Measurements from ENCODE around the gene SIK3. TPM values are rescaled to one million over a fixed set of nuclear protein-coding genes. Genes with fewer than 3 reads are reported as not detected.
A peak's percentile ranks its signal among the peaks of the same experiment; 100 is the strongest.

SIK3 gene
- polyA plus RNA-seq, 1 experiment = 9.0 TPM

- DNase-seq (ENCODE audit: low read depth, low spot score) = no peak
- Histone ChIP-seq H3K27ac (ENCODE audit: low read depth, low read length) (no peak overlapping the region), H3K4me3 (ENCODE audit: low read depth, low read length) (no peak overlapping the region), H3K9me3 (ENCODE audit: control insufficient read depth, insufficient read depth, low read length) (no peaks in the 10 kb centered on the region), H3K27me3 (ENCODE audit: control insufficient read depth, insufficient read depth, low read length) (no peaks in the 10 kb centered on the region)
- ChIA-PET POLR2A (interaction anchor here (0.6 to 0.9 kb wide), 3 partner anchors 21 to 281 kb away, joined by 3 to 7 read pairs (median 6); no protein-coding TSS in a partner anchor), CTCF (interaction anchor here (1.4 kb wide), 1 partner anchor 165 kb away, joined by 4 read pairs; no protein-coding TSS in a partner anchor)
- no peak for TF ChIP-seq CTCF (IDR thresholded peaks at IDR 0.05; ENCODE audit: low read depth, low read length)
Observed at GRCh38 chr11:116931206-116931953, 166.8 kb downstream of the SIK3 start.

GRCh38 chr11:116930586-116930985 lies 167.6 kb downstream of the SIK3 start:
- POLR2A ChIA-PET = interaction anchor here (0.9 kb wide), 1 partner anchor 20 kb away, joined by 7 read pairs; no protein-coding TSS in a partner anchor
- TF ChIP-seq CTCF (IDR thresholded peaks at IDR 0.05; ENCODE audit: low read depth, low read length) = no peak
- CTCF ChIA-PET = interaction anchor here (1.4 kb wide), 1 partner anchor 166 kb away, joined by 4 read pairs; no protein-coding TSS in a partner anchor
- H3K27me3 ChIP-seq (ENCODE audit: control insufficient read depth, insufficient read depth, low read length) = no peaks in the 10 kb centered on the region
- no peak overlapping the region for H3K27ac ChIP-seq (ENCODE audit: low read depth, low read length)
- peak overlapping the region; percentile 15; the same call in 1 of the 2 replicates for H3K4me3 ChIP-seq (ENCODE audit: low read depth, low read length)
- no peaks in the 10 kb centered on the region for H3K9me3 ChIP-seq (ENCODE audit: control insufficient read depth, insufficient read depth, low read length)
- no peak for DNase-seq (ENCODE audit: low read depth, low spot score)

GRCh38 chr11:116930177-116930576 lies 168.1 kb downstream of the SIK3 start:
- DNase-seq (ENCODE audit: low read depth, low spot score) = no peak

GRCh38 chr11:116929414-116930090 lies 168.7 kb downstream of the SIK3 start:
- H3K27me3 ChIP-seq (ENCODE audit: control insufficient read depth, insufficient read depth, low read length) = no peaks in the 10 kb centered on the region
- no peaks in the 10 kb centered on the region for H3K9me3 ChIP-seq (ENCODE audit: control insufficient read depth, insufficient read depth, low read length)
- H3K4me3 ChIP-seq (ENCODE audit: low read depth, low read length) = no peak overlapping the region; the same call in 1 of the 2 replicates
- ChIA-PET POLR2A (interaction anchor here (0.5 kb wide), 2 partner anchors 11 to 142 kb away, joined by 3 to 4 read pairs; no protein-coding TSS in a partner anchor), CTCF (interaction anchor here (0.6 to 1.4 kb wide), 9 partner anchors 13 to 301 kb away, joined by 3 to 9 read pairs (median 4); no protein-coding TSS in a partner anchor)
- no peak overlapping the region for H3K27ac ChIP-seq (ENCODE audit: low read depth, low read length)
- TF ChIP-seq CTCF (IDR thresholded peaks at IDR 0.05; ENCODE audit: low read depth, low read length) = no peak
- DNase-seq (ENCODE audit: low read depth, low spot score) = no peak

More at GRCh38 chr11:116930177-116930576, 168.1 kb downstream of the SIK3 start:
- ChIA-PET POLR2A (interaction anchor here (0.5 to 0.9 kb wide), 3 partner anchors 10 to 141 kb away, joined by 3 to 7 read pairs (median 4); no protein-coding TSS in a partner anchor), CTCF (interaction anchor here (0.8 to 1.4 kb wide), 4 partner anchors 30 to 170 kb away, joined by 3 to 5 read pairs (median 4); no protein-coding TSS in a partner anchor)
- H3K27me3 ChIP-seq (ENCODE audit: control insufficient read depth, insufficient read depth, low read length) = no peaks in the 10 kb centered on the region
- H3K27ac ChIP-seq (ENCODE audit: low read depth, low read length) = peak overlapping the region; percentile 48
- H3K9me3 ChIP-seq (ENCODE audit: control insufficient read depth, insufficient read depth, low read length) = no peaks in the 10 kb centered on the region
- TF ChIP-seq CTCF (IDR thresholded peaks at IDR 0.05; ENCODE audit: low read depth, low read length) = no peak
- H3K4me3 ChIP-seq (ENCODE audit: low read depth, low read length) = peak overlapping the region; percentile 15; the same call in 1 of the 2 replicates
